PC-9 (cell line): ENCODE results near the gene PPP1R2C. TPM values are rescaled to one million over a fixed set of nuclear protein-coding genes. Genes with fewer than 3 reads are reported as not detected.

ENCODE experiments used
- BruUV-seq: library from RNA; stranded (reverse); fragments of 400-500 nt; replicated peaks from 2 replicates; lab custom pipeline; 2021; lab: Mats Ljungman, UMichigan
- CTCF ChIA-PET: fragments of 300-600 bp; sonication (Branson Sonifier 250); formaldehyde crosslinking; loops from one replicate; lab custom pipeline; 2022; ENCODE audit warnings: antibody characterized with exemption; lab: Charles Lee
- POLR2A ChIA-PET: fragments of 300-600 bp; sonication (Branson Sonifier 250); formaldehyde crosslinking; loops from one replicate; lab custom pipeline; 2022; ENCODE audit warnings: antibody characterized with exemption; ENCODE audit not compliant: unreplicated experiment; lab: Charles Lee
- DNase-seq, 2 experiments: peaks; one replicate each; pipeline versions ENCODE4 v3.0.0 to v3.0.0-alpha.2; 2015 to 2022; ENCODE audit warnings: mixed read lengths in 1 of 2
- H2AFZ ChIP-seq: fragments of 200-600 bp; sonication (generic); 2 replicates; pipeline ENCODE4 v1.8.1; 2017; ENCODE audit warnings: antibody characterized with exemption
- H3F3A ChIP-seq: fragments of 200-600 bp; sonication (generic); 2 replicates; pipeline ENCODE4 v1.8.1; 2017; ENCODE audit warnings: antibody characterized with exemption, mild to moderate bottlenecking, low read depth; ENCODE audit not compliant: insufficient read depth
- H3K27ac ChIP-seq: fragments of 200-600 bp; sonication (generic); 2 replicates; pipeline ENCODE4 v1.6.1; 2016; ENCODE audit warnings: mixed run types
- H3K27me3 ChIP-seq: fragments of 200-600 bp; sonication (generic); 2 replicates; pipeline ENCODE4 v1.6.1; 2016; ENCODE audit warnings: low read depth, mixed run types; ENCODE audit not compliant: insufficient read depth
- H3K36me3 ChIP-seq: fragments of 200-600 bp; sonication (generic); 2 replicates; pipeline ENCODE4 v1.6.1; 2016; ENCODE audit warnings: low read depth, mixed run types
- H3K4me1 ChIP-seq: fragments of 200-600 bp; sonication (generic); replicated peaks from 2 replicates; pipeline ENCODE4 v1.6.1; 2016; ENCODE audit warnings: mixed run types; ENCODE audit not compliant: insufficient read depth
- H3K4me2 ChIP-seq: fragments of 200-600 bp; sonication (generic); 2 replicates; pipeline ENCODE4 v1.6.1; 2017; ENCODE audit warnings: mixed run types
- H3K4me3 ChIP-seq: fragments of 200-600 bp; sonication (generic); 2 replicates; pipeline ENCODE4 v1.6.1; 2016; ENCODE audit warnings: mixed run types
- H3K79me2 ChIP-seq: fragments of 200-600 bp; sonication (generic); 2 replicates; pipeline ENCODE4 v1.6.1; 2017; ENCODE audit warnings: low read depth, mixed run types
- H3K9me2 ChIP-seq: fragments of 200-600 bp; sonication (generic); 2 replicates; pipeline ENCODE4 v1.8.1; 2017; ENCODE audit warnings: mild to moderate bottlenecking; ENCODE audit not compliant: insufficient read depth
- H3K9me3 ChIP-seq: fragments of 200-600 bp; sonication (generic); 2 replicates; pipeline ENCODE4 v1.8.1; 2016; ENCODE audit warnings: low read depth; ENCODE audit not compliant: insufficient read depth
- H4K20me1 ChIP-seq: fragments of 200-600 bp; sonication (generic); 2 replicates; pipeline ENCODE4 v1.8.1; 2017; ENCODE audit not compliant: insufficient read depth
- CTCF ChIP-seq: fragments of 200-600 bp; sonication (generic); conservative IDR thresholded peaks from 2 replicates; pipeline ENCODE4 v1.6.1; 2017; ENCODE audit warnings: mixed run types, antibody characterized with exemption, mild to moderate bottlenecking, moderate library complexity
- EZH2 ChIP-seq: fragments of 200-600 bp; sonication (generic); IDR thresholded peaks from 2 replicates; pipeline ENCODE4 v1.8.0; 2017; ENCODE audit warnings: antibody characterized with exemption, low read depth
- intact Hi-C: fragments of 100-400 bp; cut with micrococcal nuclease; formaldehyde crosslinking; loops from one replicate; pipeline ENCODE4 v1.10.0; 2022; ENCODE audit not compliant: unreplicated experiment
- total RNA-seq: library from RNA; stranded (reverse); gene quantifications from 2 replicates; pipeline ENCODE4 v1.2.3, GENCODE V29; 2021

PPP1R2C gene
- total RNA-seq, 1 experiment from 2014 or later, result not detected

GRCh38 chrX:42754603-42755002 lies 23.4 kb downstream of the PPP1R2C start:
- no peak overlapping the region for H3K4me3 ChIP-seq
- intact Hi-C loops, result no loop called here
- no peak overlapping the region for H3K27ac ChIP-seq
- ChIA-PET CTCF (no interaction called here), POLR2A (no interaction called here)
- H3K79me2 ChIP-seq, result no peaks in the 10 kb centered on the region
- no peaks in the 10 kb centered on the region for H3K9me2 ChIP-seq
- BruUV-seq, result no TSS peak
- DNase-seq, result no peak
- TF ChIP-seq CTCF, result no peak
- TF ChIP-seq EZH2, result no peak
- H3K4me1 ChIP-seq, result no peaks in the 10 kb centered on the region
- no peaks in the 10 kb centered on the region for H3K27me3 ChIP-seq
- no peaks in the 10 kb centered on the region for H3K36me3 ChIP-seq
- H3K9me3 ChIP-seq, result no peaks in the 10 kb centered on the region
- H4K20me1 ChIP-seq, result no peaks in the 10 kb centered on the region
- no peaks in the 10 kb centered on the region for H3F3A ChIP-seq
- no peak overlapping the region for H2AFZ ChIP-seq
- no peak overlapping the region for H3K4me2 ChIP-seq

GRCh38 chrX:42754115-42754514 lies 23.8 kb downstream of the PPP1R2C start:
- no peak overlapping the region for H3K27ac ChIP-seq
- no peak overlapping the region for H3K4me3 ChIP-seq
- no peak overlapping the region for H3K4me2 ChIP-seq
- intact Hi-C loops, result no loop called here
- H3F3A ChIP-seq, result no peaks in the 10 kb centered on the region
- POLR2A ChIA-PET, result no interaction called here
- H3K4me1 ChIP-seq, result no peaks in the 10 kb centered on the region
- no peaks in the 10 kb centered on the region for H3K79me2 ChIP-seq
- no peaks in the 10 kb centered on the region for H3K9me3 ChIP-seq
- no peaks in the 10 kb centered on the region for H3K36me3 ChIP-seq
- TF ChIP-seq CTCF, result no peak
- TF ChIP-seq EZH2, result no peak
- CTCF ChIA-PET, result no interaction called here
- BruUV-seq, result no TSS peak
- no peaks in the 10 kb centered on the region for H3K9me2 ChIP-seq
- no peaks in the 10 kb centered on the region for H4K20me1 ChIP-seq
- H3K27me3 ChIP-seq, result no peaks in the 10 kb centered on the region
- no peak overlapping the region for H2AFZ ChIP-seq
- no peak for DNase-seq

GRCh38 chrX:42752730-42753129 lies 25.2 kb downstream of the PPP1R2C start:
- no peaks in the 10 kb centered on the region for H3K4me1 ChIP-seq
- no peak for TF ChIP-seq EZH2
- no peak for TF ChIP-seq CTCF
- POLR2A ChIA-PET, result no interaction called here
- DNase-seq, result no peak
- H3K79me2 ChIP-seq, result no peaks in the 10 kb centered on the region
- CTCF ChIA-PET, result no interaction called here
- H3K4me3 ChIP-seq, result no peak overlapping the region
- BruUV-seq, result no TSS peak
- H3K9me3 ChIP-seq, result no peaks in the 10 kb centered on the region
- intact Hi-C loops, result no loop called here
- H3K36me3 ChIP-seq, result no peaks in the 10 kb centered on the region
- H3F3A ChIP-seq, result no peaks in the 10 kb centered on the region
- H3K4me2 ChIP-seq, result no peak overlapping the region
- no peaks in the 10 kb centered on the region for H3K27me3 ChIP-seq
- no peaks in the 10 kb centered on the region for H3K9me2 ChIP-seq
- no peaks in the 10 kb centered on the region for H4K20me1 ChIP-seq
- H3K27ac ChIP-seq, result no peak overlapping the region
- H2AFZ ChIP-seq, result no peak overlapping the region
